HG03378 (cell line): ENCODE measurements around the gene C2CD2.
A peak's percentile ranks its signal among the peaks of the same experiment; 100 is the strongest.

Experiments used
- ATAC-seq: cut with Tn5 transposase; IDR thresholded peaks from one replicate; pipeline ENCODE4 v1.9.1; 2021; ENCODE audit warnings: mild to moderate bottlenecking, moderate library complexity; ENCODE audit not compliant: unreplicated experiment

C2CD2 gene

GRCh38 chr21:41869771-41870170 lies 84.0 kb downstream of the C2CD2 start:
- ATAC-seq: no peak

GRCh38 chr21:41868062-41868710 lies 85.6 kb downstream of the C2CD2 start:
- peak; percentile 53 for ATAC-seq

DNA sequence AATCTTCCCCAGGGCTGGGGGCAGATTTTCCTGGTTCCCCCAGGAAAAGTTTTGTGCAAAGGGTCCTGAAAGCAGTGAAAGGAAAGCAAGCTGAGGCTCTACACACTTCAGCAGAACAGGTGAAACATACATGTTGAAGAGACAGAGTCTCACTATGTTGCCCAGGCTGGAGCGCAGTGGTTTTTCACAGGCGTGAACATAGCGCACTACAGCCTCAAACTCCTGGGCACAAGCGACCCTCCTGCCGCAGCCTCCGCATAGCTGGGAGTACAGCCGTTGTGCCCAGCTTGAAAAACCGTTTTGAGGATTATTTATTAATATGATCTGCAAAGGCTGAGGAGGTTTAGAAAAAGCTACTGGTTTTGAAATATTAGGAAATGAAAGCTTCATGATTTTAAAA lies 86.5 kb downstream of the C2CD2 start:
- ATAC-seq: no peak

- no peak for ATAC-seq
Measured at GRCh38 chr21:41866274-41866809, 87.5 kb downstream of the C2CD2 start.

GRCh38 chr21:41865002-41865777 lies 88.6 kb downstream of the C2CD2 start:
- peak; percentile 65 for ATAC-seq

DNA sequence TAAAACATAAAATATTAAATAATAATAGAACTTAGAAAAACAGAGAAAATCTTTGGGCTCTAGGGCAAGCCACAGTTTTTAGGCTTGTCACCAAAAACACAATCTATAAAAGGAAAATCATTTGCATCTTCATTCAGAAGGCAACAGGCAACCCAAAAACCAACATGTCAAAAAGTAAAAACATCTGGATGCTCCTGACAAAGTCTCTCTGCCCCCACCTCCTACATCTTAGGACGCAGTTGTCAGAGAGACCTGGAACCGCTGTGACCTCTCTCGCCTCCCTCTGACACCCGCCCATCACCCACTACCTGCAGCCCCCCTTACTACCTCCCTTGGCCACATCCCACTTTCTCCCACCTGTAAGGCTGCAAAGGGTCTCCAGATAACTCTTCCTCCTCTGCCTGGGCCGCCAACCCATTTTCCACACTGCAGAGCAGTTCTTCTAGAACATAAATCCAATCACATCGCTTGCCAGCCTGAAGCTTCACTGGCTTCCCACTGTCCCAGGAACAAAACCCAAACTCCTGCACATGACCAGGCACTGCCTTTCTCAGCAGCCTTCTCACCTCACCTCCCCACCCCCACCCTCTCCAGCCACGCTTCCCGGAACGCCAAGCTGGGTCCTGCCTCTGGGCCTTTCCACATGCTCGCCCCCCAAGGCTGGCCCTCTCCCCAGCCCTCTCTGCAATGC lies 89.4 kb downstream of the C2CD2 start:
- no peak for ATAC-seq

DNA sequence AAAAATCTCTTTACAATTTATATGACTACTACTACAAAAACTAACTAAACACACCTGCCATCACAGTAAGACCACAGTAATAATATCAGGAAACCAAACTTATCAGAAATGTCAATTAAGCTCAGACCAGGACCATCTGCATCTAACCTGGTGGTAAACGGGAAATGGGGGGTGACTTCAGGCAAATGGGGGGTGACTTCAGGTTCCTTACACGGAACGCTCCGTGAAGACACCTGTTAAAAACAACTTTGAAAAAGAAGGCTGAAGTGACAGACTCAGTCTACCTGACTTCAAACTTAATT lies 90.4 kb downstream of the C2CD2 start:
- no peak for ATAC-seq

DNA sequence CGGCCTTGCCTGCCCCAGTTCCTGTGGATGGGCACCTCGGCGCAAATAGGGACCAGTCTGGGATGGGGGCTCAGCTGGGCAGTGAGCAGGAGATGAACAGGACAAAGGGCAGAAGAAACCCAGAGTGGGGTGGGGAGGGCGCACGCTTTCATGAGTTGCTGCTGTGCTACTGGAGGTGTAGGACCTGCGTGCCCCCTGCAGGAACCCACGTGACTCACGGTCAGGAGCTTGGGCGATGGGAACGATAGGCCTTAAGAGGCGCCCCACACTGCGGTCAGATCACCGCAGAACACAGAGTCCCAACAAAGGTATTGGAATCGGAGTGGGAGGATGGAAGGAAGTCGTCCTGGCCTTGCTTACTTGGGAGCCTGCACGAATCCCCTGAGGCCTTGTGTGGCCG lies 91.8 kb downstream of the C2CD2 start:
- no peak for ATAC-seq

DNA sequence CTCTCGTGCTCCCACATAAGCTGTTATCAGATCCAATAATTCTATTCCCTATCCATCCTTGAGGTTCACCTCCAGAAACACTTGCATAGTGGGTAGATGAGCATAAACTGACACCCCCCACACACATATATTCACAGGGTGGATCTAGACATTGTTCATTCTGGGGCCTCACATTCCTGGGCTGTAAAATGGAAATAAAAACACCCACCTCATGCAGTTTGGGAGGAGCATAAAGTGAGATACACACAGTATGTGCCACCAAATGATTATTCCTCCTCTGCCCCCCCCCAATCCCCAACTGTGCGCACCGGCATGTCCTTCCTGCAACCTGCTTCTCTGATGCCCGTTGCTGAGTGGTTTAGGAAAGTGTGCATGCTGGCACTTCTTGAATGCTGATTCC lies 92.6 kb downstream of the C2CD2 start:
- ATAC-seq: no peak

DNA sequence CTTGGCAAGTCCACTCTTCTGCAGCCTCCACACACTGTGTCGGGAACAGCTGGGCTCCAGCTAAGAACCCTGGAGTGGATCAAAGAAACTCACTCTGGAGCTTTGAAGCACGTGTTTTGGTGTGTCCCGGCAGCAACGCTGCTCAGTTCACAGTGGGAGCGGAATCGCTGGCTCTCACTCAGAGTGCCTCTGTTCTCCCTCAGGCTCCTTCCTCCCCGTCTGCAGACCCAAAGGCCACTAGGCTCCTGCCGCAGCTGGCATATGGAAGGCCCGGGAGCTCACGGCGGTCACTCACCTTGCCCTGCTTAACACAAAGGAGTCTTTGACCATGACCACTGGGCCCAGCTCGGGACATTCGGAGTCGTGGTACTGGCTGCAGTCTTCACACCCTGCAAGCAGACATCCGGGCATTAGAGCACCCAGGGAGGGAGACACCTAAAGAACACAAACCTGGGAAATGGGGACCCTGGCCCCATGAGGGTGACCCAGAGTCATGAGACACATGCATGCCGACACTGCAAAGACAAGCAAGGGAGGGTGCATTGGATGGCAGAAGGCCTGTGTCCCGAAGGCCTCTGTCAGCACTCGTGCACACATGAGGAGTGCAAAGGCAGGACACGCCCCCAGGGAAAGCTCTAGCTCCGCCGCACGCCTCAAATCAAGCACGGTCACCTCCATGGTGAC lies 94.4 kb downstream of the C2CD2 start:
- ATAC-seq: no peak

DNA sequence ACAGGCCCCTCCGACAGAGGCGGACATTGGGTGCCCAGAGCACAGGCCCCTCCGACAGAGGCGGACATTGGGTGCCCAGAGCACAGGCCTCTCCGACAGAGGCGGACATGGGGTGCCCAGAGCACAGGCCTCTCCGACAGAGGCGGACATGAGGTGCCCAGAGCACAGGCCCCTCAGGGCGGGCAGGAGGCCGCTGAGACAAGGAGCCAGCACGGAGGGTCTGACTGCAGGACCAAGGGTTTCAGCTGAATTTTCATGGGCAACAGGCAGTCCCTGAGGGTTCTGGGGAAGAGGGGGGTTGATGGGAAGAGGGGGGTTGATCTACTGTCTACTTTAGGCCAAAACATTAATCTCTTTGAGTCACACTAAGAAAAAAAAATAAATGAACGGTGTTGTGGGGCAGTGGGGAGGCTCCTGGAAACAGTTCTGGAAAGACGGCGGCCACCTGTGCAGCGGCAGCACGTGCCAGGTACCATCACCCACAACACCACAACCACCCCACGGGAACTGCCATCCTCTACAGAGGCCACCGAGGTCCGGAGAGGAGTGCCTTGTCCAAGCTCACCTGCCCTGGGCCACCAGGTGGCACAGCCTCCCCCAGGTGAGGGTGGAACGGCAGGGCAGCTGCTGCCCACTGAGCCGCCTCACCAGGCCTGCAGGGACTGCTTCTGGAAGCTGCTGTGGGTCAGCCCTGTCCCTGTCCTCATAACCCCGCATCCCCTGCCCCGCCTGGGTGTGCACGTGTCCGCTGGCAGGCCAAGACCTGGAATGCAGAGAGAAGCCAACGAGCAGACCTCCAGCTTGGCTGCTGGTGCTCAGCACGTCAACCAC lies 95.1 kb downstream of the C2CD2 start:
- ATAC-seq: no peak

GRCh38 chr21:41857771-41858300 lies 96.0 kb downstream of the C2CD2 start:
- ATAC-seq: no peak

- no peak for ATAC-seq
Measured at GRCh38 chr21:41856572-41856971, 97.2 kb downstream of the C2CD2 start.

GRCh38 chr21:41854426-41854995 lies 99.3 kb downstream of the C2CD2 start:
- no peak for ATAC-seq

DNA sequence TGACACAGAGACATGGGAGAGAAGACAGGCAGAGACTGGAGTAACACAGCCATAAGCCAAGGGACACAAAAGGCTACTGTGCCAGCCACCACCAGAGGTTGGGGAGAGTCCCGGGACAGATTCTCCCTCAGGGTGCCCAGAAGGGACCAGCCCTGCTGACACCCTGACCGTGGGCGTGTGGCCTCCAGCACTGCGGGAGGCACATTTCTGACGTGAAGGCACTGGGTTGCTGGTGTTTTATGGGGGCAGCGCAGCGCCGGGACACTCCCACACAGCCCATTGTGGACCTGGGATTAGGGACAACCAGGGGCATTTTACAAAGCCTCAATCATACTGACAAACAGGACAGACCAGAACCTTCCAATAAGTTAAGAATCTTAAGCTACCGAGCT lies 100.9 kb downstream of the C2CD2 start:
- no peak for ATAC-seq

- no peak for ATAC-seq
Measured at GRCh38 chr21:41852151-41852928, 101.5 kb downstream of the C2CD2 start.

- no peak for ATAC-seq
Measured at GRCh38 chr21:41851090-41851790, 102.6 kb downstream of the C2CD2 start.

GRCh38 chr21:41850085-41850484 lies 103.7 kb downstream of the C2CD2 start:
- no peak for ATAC-seq
